Lung (tissue), 12 donors: ENCODE measurements around the gene FMNL1. TPM values are rescaled to one million over a fixed set of nuclear protein-coding genes. Genes with fewer than 3 reads are reported as not detected.
A peak's percentile ranks its signal among the peaks of the same experiment; 100 is the strongest.

Experiments used
- ATAC-seq: fragments of 200-7000 bp; cut with Tn5 transposase; one replicate; pipeline ENCODE4 v1.9.1; 2020; ENCODE audit warnings: moderate number of reproducible peaks; ENCODE audit not compliant: insufficient read depth, low FRiP score
- DNase-seq, 3 donors: peaks; one replicate each; pipeline ENCODE4 v3.0.0-alpha.2; 2013 to 2017
- H3K27ac ChIP-seq, 2 donors: one replicate each; pipeline ENCODE4 v1.5.1; 2013; ENCODE audit warnings: mild to moderate bottlenecking in 2 of 2, moderate library complexity in 2 of 2, control low read depth in 1 of 2, inconsistent platforms in 1 of 2, low read depth in 1 of 2, low read length in 1 of 2
- H3K27me3 ChIP-seq, 3 donors: one replicate each; pipeline ENCODE4 v1.5.1; 2013; ENCODE audit warnings: low read length in 2 of 3; ENCODE audit not compliant: control insufficient read depth in 3 of 3, insufficient read depth in 3 of 3
- H3K36me3 ChIP-seq, 4 donors: one replicate each; pipeline ENCODE4 v1.5.1; 2013; ENCODE audit warnings: low read length in 4 of 4, mild to moderate bottlenecking in 1 of 4, moderate library complexity in 1 of 4; ENCODE audit not compliant: control insufficient read depth in 4 of 4, insufficient read depth in 4 of 4
- H3K4me1 ChIP-seq, 5 donors: one replicate each; pipeline ENCODE4 v1.5.1; 2013; ENCODE audit warnings: low read length in 5 of 5, mild to moderate bottlenecking in 2 of 5, moderate library complexity in 1 of 5; ENCODE audit not compliant: control insufficient read depth in 5 of 5, insufficient read depth in 5 of 5
- H3K4me3 ChIP-seq: one replicate; pipeline ENCODE4 v1.5.1; 2013; ENCODE audit warnings: mild to moderate bottlenecking, control low read depth, moderate library complexity
- H3K9ac ChIP-seq, 2 donors: one replicate each; pipeline ENCODE4 v1.5.1; 2013; ENCODE audit warnings: low read length in 2 of 2, control low read depth in 1 of 2; ENCODE audit not compliant: insufficient read depth in 1 of 2
- H3K9me3 ChIP-seq, 4 donors: one replicate each; pipeline ENCODE4 v1.5.1; 2013; ENCODE audit warnings: low read length in 3 of 4, mild to moderate bottlenecking in 1 of 4, moderate library complexity in 1 of 4; ENCODE audit not compliant: control insufficient read depth in 4 of 4, insufficient read depth in 3 of 4
- WGBS, 2 donors: extraction: QIAGEN DNeasy Blood & Tissue Kit; methylation state at CpG; one replicate each; pipeline ENCODE4 v1.1.7; 2013; 5-methylcytosine and 5-hydroxymethylcytosine counted together
- polyA plus RNA-seq, 2 donors: library from polyadenylated mRNA; stranded (reverse); fragments of 200-250 nt; gene quantifications; one replicate each; pipeline ENCODE4 v1.2.1, GENCODE V29; 2013
- total RNA-seq, 2 donors: library from RNA; depleted of rRNA in 1 of 2; stranded (reverse); fragments of >200 nt in 1 of 2; gene quantifications; one replicate each; pipeline ENCODE4 v1.2.1, GENCODE V29; 2014 to 2021
- TF ChIP-seq, protein P1 (sequence below): IDR thresholded peaks from 2 replicates; pipeline ENCODE4 v1.5.1; 2012; ENCODE audit warnings: mild to moderate bottlenecking; ENCODE audit errors: control extremely low read depth, extremely low read depth
- donor health status: control.
- donor health status: control.
- donor health status: Bipolar disorder and iron deficiency.
- donor health status: healthy.
- donor health status: DM: yes; HTN: yes; CAD: no.

Gene FMNL1
- total and polyA plus RNA-seq, 4 donors, result 25.0 to 135 (median 56.6) TPM

DNA sequence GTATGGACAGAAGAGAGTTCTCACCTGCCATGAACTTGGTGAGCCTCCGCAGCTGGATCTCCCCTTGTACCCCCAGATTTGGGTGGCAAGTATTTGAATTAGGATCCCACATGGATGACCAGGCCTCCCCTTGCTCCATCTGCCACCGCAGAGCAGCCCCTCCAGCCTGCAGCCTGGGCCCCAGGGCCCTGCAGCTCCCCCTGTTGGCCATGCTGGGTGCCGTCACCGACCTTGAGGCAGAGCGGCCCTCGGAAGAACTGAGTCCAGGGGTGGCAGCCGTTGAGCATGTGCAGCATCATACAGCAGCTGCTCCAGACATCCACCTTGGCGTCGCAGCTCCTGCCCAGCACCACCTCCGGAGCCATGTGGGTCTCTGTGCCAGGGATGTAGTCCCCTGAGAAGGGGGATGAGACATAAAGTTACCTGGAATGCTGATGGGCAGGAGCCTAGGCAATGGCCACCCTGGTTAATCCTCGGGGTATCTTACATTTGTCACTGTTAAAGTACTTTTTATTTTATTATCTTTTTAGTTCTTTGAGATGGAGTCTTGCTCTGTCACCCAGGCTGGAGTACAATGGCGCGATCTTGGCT is 49.2 kb downstream of the FMNL1 start:
- DNase-seq (no peak), ATAC-seq (no peak)
- H3K36me3 ChIP-seq, result peaks cover 20 to 60% (median 40%) of the 10 kb centered on the region in 4 donors

DNA sequence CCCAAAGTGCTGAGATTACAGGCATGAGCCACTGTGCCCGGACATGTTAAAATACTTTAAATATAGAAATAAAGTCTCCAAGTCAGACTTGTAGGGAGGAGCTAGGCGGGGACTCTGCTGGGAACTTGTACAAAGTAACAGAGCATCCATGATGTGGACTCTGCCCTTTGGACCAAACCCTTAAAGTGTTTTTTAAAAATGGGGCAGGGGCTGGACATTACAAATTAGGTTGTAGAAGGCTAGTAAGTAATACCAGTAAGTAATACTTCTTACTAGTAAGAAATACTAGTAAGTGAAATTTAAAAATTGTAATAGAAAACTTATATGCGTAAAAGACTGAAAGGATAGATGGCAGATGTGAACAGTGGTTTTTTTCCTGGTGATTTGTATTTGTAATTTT is 49.9 kb downstream of the FMNL1 start:
- Histone ChIP-seq H3K27ac (no peak overlapping the region), H3K4me1 (no peaks in the 10 kb centered on the region), H3K9me3 (no peaks in the 10 kb centered on the region), H3K9ac (no peak overlapping the region), H3K4me3 (no peak overlapping the region), H3K36me3 (peaks cover 20 to 54% (median 36%) of the 10 kb centered on the region in 4 donors), H3K27me3 (no peaks in the 10 kb centered on the region)
- DNase-seq (no peak), ATAC-seq (no peak)
- WGBS, 2 donors, result 95 to 97% methylated on average over 3 of the region's 3 CpGs
- TF ChIP-seq, protein P1, sequence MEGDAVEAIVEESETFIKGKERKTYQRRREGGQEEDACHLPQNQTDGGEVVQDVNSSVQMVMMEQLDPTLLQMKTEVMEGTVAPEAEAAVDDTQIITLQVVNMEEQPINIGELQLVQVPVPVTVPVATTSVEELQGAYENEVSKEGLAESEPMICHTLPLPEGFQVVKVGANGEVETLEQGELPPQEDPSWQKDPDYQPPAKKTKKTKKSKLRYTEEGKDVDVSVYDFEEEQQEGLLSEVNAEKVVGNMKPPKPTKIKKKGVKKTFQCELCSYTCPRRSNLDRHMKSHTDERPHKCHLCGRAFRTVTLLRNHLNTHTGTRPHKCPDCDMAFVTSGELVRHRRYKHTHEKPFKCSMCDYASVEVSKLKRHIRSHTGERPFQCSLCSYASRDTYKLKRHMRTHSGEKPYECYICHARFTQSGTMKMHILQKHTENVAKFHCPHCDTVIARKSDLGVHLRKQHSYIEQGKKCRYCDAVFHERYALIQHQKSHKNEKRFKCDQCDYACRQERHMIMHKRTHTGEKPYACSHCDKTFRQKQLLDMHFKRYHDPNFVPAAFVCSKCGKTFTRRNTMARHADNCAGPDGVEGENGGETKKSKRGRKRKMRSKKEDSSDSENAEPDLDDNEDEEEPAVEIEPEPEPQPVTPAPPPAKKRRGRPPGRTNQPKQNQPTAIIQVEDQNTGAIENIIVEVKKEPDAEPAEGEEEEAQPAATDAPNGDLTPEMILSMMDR, result no peak

More for the DNA sequence above, 49.2 kb downstream of the FMNL1 start:
- Histone ChIP-seq H3K27ac (no peak overlapping the region), H3K9ac (no peak overlapping the region), H3K9me3 (no peaks in the 10 kb centered on the region), H3K4me3 (no peak overlapping the region), H3K4me1 (no peaks in the 10 kb centered on the region), H3K27me3 (no peaks in the 10 kb centered on the region)
- 81 to 84% methylated on average over 13 of the region's 13 CpGs for WGBS, 2 donors
- TF ChIP-seq, protein P1, result peak; percentile 5

DNA sequence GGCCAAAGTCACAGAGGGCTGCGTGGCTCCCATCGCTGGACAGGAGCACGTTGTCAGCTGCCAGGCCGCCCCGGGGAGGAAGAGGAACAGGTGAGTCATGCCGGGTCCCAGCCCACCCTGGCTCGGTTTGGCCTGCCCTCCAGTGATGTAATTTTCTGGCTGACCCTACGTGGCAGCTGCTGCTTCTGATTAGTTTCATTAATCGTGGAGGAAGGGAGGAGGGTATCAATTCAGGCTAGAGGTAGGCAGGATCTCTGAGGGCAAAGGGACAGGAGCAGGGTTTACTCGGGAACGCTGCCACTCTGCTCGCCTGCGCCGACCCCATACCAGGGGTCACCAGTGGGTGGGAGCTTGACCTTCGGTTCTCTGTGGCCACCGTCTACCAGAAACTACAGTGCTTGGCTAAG is 51.9 kb downstream of the FMNL1 start:
- Histone ChIP-seq H3K27me3 (no peaks in the 10 kb centered on the region), H3K4me3 (no peak overlapping the region), H3K27ac (no peak overlapping the region), H3K9ac (no peak overlapping the region), H3K9me3 (no peaks in the 10 kb centered on the region), H3K36me3 (peaks cover 7 to 37% (median 28%) of the 10 kb centered on the region in 4 donors), H3K4me1 (peaks cover 1 to 15% (median 6%) of the 10 kb centered on the region in 5 donors)
- ATAC-seq (no peak), DNase-seq (no peak)
- TF ChIP-seq, protein P1, result no peak
- 83 to 84% methylated on average over 16 of the region's 16 CpGs for WGBS, 2 donors

DNA sequence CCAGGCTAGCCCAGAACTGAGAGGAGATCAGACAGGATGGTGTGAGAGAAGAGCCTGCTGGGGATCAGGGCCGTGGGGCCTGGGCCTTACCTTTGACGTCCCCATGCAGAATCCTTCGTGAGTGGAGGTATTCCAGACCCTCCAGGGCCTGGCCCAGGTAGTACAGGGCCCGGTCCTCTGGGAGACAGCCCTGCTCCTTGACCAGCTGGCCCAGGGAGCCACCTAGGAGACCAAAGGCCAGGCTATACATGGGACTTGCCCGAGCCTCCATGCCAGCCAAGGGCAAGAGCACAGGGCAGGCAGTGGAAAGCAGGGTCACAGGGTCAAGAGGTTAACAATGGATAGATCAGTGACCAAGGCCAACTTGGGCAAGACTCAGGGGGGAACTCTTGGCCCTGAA is 52.3 kb downstream of the FMNL1 start:
- Histone ChIP-seq H3K4me1 (peaks cover 1 to 16% (median 6%) of the 10 kb centered on the region in 5 donors), H3K27me3 (no peaks in the 10 kb centered on the region), H3K4me3 (no peak overlapping the region), H3K36me3 (peaks cover 7 to 33% (median 25%) of the 10 kb centered on the region in 4 donors), H3K27ac (no peak overlapping the region), H3K9me3 (no peaks in the 10 kb centered on the region), H3K9ac (no peak overlapping the region)
- DNase-seq, result no peak
- WGBS, 2 donors, result 94 to 95% methylated on average over 5 of the region's 5 CpGs
- no peak for ATAC-seq
- TF ChIP-seq, protein P1, result no peak
